GM12801 (cell line): ENCODE results near the gene GRAP2.

Experiments
- CTCF ChIP-seq: IDR thresholded peaks from one replicate; pipeline ENCODE4 v1.5.1; 2011; ENCODE audit warnings: control low read depth; ENCODE audit not compliant: insufficient read length; ENCODE audit errors: extremely low read depth

Gene GRAP2

GRCh38 chr22:39952347-39952746 is 51.5 kb downstream of the GRAP2 start:
- no peak for TF ChIP-seq CTCF

GRCh38 chr22:39953101-39953500 is 52.2 kb downstream of the GRAP2 start:
- TF ChIP-seq CTCF = no peak

DNA sequence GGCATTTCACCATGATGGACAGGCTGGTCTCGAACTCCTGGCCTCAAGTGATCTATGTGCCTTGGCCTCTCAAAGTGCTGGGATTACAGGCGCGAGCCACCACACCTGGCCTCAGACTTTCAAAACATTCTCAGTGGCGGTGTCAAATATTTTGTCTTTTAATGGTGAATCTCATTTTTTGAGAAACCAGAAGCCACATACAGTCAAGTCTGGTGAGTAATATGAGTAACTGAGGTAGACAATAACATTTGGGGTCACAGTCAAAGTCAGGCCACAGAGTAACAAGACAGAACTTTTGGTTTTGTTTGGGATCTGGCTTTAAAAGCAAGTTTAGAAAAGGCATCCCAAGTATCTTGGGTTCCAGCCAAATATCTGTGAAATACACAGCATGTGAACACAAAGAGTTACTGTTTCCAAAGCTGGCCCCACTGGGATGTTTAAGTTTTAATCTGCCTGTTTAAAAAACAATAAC is 53.7 kb downstream of the GRAP2 start:
- no peak for TF ChIP-seq CTCF

DNA sequence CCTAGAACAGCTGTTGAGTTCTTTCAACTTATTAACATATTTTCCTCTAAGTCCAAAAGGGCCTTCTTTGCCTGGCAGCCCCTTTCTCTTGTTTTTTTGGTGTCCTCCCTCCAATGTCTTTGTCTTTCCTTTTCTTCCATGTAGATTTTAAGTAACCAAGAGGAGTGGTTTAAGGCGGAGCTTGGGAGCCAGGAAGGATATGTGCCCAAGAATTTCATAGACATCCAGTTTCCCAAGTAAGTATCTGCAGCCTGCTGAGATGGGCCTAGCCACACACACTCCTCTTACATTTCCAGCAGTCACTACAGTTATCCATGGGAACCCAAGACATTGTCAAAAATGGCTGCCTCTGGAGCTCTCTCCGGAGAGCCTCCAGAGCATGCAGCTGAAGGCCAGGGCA is 54.8 kb downstream of the GRAP2 start:
- TF ChIP-seq CTCF = no peak

- no peak for TF ChIP-seq CTCF
Measured at GRCh38 chr22:39956932-39957664, 56.2 kb downstream of the GRAP2 start.

DNA sequence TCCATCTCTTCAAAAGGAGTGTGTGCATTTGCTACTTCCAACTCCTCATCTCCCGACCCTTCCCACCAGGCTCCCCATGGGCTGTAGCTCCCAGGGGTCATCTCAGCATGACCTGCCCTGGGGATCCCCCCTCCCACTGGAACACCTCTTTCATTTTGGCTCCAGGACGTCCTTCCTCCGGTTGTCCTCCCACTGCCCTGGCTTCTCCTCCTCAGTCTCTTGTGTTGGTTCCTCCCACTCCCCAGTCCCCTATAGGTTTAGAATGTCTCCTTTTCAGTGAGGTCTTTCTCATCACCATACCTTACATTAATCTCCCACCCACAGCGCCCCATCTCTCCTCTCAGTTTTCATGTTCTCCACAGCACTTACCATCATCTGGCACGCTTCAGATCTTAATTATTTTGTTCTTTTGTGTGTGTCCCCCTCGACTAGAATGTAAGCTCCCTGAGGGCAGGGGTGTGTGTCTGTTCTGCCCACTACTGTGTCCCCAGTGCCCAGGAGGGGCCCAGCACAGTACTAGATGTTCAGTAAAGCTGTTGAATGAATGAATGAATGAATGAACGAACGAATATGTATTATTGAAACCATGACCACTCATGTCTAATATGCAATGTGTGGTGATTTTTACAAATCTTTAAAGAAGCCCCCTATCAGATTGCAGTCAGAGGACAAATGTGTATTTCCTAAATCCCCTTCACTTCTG is 57.3 kb downstream of the GRAP2 start:
- TF ChIP-seq CTCF = no peak

DNA sequence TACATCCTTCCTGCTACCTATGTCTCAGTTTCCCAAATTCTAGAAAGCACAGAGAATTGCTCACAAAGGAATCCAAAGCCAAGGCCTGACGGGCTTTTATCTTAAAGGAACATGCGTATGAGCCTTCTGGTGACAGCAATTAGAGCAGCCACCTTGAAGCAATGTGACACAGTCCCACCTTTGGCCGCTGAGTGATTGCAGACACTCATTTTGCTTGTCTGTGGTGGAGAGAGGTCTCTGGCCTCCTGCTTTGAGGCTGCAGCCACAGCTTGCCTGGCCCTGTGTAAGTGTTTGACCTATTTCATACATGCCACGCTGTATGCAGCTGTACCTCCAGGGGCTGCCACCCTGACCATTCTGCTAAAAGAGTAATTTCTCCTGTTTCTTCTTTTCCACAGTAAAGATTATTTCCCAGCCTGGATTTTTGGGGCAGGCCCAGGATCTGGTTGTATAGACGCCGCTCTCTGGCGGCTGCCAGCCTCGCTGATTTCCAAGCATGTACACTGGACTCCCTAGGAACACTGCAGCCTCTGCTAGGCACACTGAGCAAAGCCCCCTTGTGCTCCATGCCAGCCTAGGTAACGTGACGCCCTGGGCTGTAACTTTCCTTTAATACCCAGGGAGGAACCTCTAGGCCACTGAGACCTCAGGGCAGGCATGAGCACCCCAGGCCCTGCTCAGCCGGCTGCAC is 58.2 kb downstream of the GRAP2 start:
- TF ChIP-seq CTCF = no peak
